CD4-positive, alpha-beta memory T cell (primary cell): ENCODE data around the gene CPVL. TPM values are rescaled to one million over a fixed set of nuclear protein-coding genes. Genes with fewer than 3 reads are reported as not detected.

Experiments used
- CTCF ChIA-PET: fragments of 350-600 bp; sonication (Branson Sonifier 250); formaldehyde crosslinking; loops from one replicate; lab custom pipeline; 2021; ENCODE audit warnings: inconsistent platforms; ENCODE audit not compliant: partially characterized antibody; lab: Charles Lee
- POLR2A ChIA-PET: fragments of 350-600 bp; sonication (Branson Sonifier 250); formaldehyde crosslinking; loops from one replicate; lab custom pipeline; 2021; ENCODE audit not compliant: partially characterized antibody; lab: Charles Lee
- DNase-seq, 5 donors: peaks; one replicate each; pipeline versions ENCODE4 v3.0.0 to v3.0.0-alpha.2; 2020 to 2022; ENCODE audit warnings: mixed read lengths in 1 of 5
- H3K27ac ChIP-seq: one replicate; pipeline ENCODE4 v1.7.0; 2013; ENCODE audit warnings: low read depth, low read length
- H3K27me3 ChIP-seq: 2 replicates; pipeline ENCODE4 v1.7.0; 2013; ENCODE audit warnings: mild to moderate bottlenecking, low read length, moderate library complexity; ENCODE audit not compliant: insufficient read depth
- H3K36me3 ChIP-seq: 2 replicates; pipeline ENCODE4 v1.7.0; 2013; ENCODE audit warnings: mild to moderate bottlenecking, low read length, moderate library complexity; ENCODE audit not compliant: insufficient read depth
- H3K4me1 ChIP-seq: 2 replicates; pipeline ENCODE4 v1.7.0; 2013; ENCODE audit warnings: mild to moderate bottlenecking, low read length, moderate library complexity; ENCODE audit not compliant: insufficient read depth
- H3K4me3 ChIP-seq, 2 donors: one replicate each; pipeline ENCODE4 v1.7.0; 2013; ENCODE audit warnings: low read length in 2 of 2, mild to moderate bottlenecking in 1 of 2
- H3K9me3 ChIP-seq, 2 donors: one replicate each; pipeline ENCODE4 v1.7.0; 2013; ENCODE audit warnings: low read length in 2 of 2, control low read depth in 1 of 2; ENCODE audit not compliant: control insufficient read depth in 1 of 2
- H3K27ac Mint-ChIP-seq, 7 donors: one replicate each; pipeline ENCODE4 v1.8.0; 2020 to 2021; ENCODE audit warnings: mixed read lengths in 7 of 7, mild to moderate bottlenecking in 6 of 7, inconsistent platforms in 3 of 7, moderate library complexity in 3 of 7
- H3K27me3 Mint-ChIP-seq, 2 donors: one replicate each; pipeline ENCODE4 v1.8.0; 2020 to 2021; ENCODE audit warnings: mixed read lengths in 2 of 2
- H3K36me3 Mint-ChIP-seq, 2 donors: one replicate each; pipeline ENCODE4 v1.8.0; 2020 to 2021; ENCODE audit warnings: mixed read lengths in 2 of 2, inconsistent platforms in 1 of 2, mild to moderate bottlenecking in 1 of 2
- H3K4me1 Mint-ChIP-seq, 4 donors: one replicate each; pipeline ENCODE4 v1.8.0; 2020 to 2021; ENCODE audit warnings: mixed read lengths in 4 of 4, mild to moderate bottlenecking in 1 of 4
- H3K4me3 Mint-ChIP-seq, 8 donors: one replicate each; pipeline ENCODE4 v1.8.0; 2020 to 2021; ENCODE audit warnings: mixed read lengths in 8 of 8, mild to moderate bottlenecking in 7 of 8, moderate library complexity in 6 of 8, inconsistent platforms in 3 of 8
- H3K9me3 Mint-ChIP-seq, 8 donors: one replicate each; pipeline ENCODE4 v1.8.0; 2020 to 2021; ENCODE audit warnings: mixed read lengths in 8 of 8, mild to moderate bottlenecking in 5 of 8, inconsistent platforms in 3 of 8, moderate library complexity in 1 of 8
- intact Hi-C: fragments of 100-400 bp; cut with micrococcal nuclease; formaldehyde crosslinking; loops from one replicate; pipeline ENCODE4 v1.15.1; 2023
- polyA plus RNA-seq, 2 donors: library from polyadenylated mRNA; unstranded; fragments of 300-500 nt; fragmentation: Illumina TruSeq; gene quantifications; one replicate each; pipeline ENCODE4 v1.2.3, GENCODE V29; 2021
- total RNA-seq, 2 experiments: library from RNA; stranded (reverse); gene quantifications; one replicate each; pipeline ENCODE4 v1.2.3, GENCODE V29; 2021

CPVL gene
- total and polyA plus RNA-seq, 4 experiments from 2014 or later, result 0.61 to 1.6 (median 1.3) TPM; not detected in 1

GRCh38 chr7:29046978-29047377 lies 99.4 kb downstream of the CPVL start:
- Histone ChIP-seq H3K4me3 (no peak overlapping the region), H3K27ac (no peak overlapping the region), H3K4me1 (no peaks in the 10 kb centered on the region), H3K9me3 (no peaks in the 10 kb centered on the region), H3K36me3 (no peaks in the 10 kb centered on the region), H3K27me3 (no peaks in the 10 kb centered on the region)
- H3K27me3 Mint-ChIP-seq, result peaks cover 6 to 8% of the 10 kb centered on the region in 2 donors
- H3K9me3 Mint-ChIP-seq, result peaks cover 2 to 10% (median 5%) of the 10 kb centered on the region in 8 donors
- intact Hi-C loops, result no loop called here
- peak overlapping the region in 1 of 7 donors; percentile 64 for H3K27ac Mint-ChIP-seq
- no peaks in the 10 kb centered on the region for H3K36me3 Mint-ChIP-seq
- CTCF ChIA-PET, result no interaction called here
- H3K4me3 Mint-ChIP-seq, result no peak overlapping the region
- no peaks in the 10 kb centered on the region for H3K4me1 Mint-ChIP-seq
- POLR2A ChIA-PET, result no interaction called here
- DNase-seq, result no peak

GRCh38 chr7:29045258-29046086 lies 100.9 kb downstream of the CPVL start:
- peaks cover 0 to 7% (median 5%) of the 10 kb centered on the region in 8 donors for H3K9me3 Mint-ChIP-seq
- Histone ChIP-seq H3K27me3 (no peaks in the 10 kb centered on the region), H3K4me3 (no peak overlapping the region), H3K9me3 (no peaks in the 10 kb centered on the region), H3K27ac (no peak overlapping the region), H3K36me3 (no peaks in the 10 kb centered on the region), H3K4me1 (no peaks in the 10 kb centered on the region)
- no peaks in the 10 kb centered on the region for H3K36me3 Mint-ChIP-seq
- POLR2A ChIA-PET, result no interaction called here
- no peak overlapping the region for H3K27ac Mint-ChIP-seq
- CTCF ChIA-PET, result no interaction called here
- H3K4me3 Mint-ChIP-seq, result no peak overlapping the region
- intact Hi-C loops, result no loop called here
- peaks cover 7 to 10% of the 10 kb centered on the region in 2 donors for H3K27me3 Mint-ChIP-seq
- no peaks in the 10 kb centered on the region for H3K4me1 Mint-ChIP-seq
- no peak for DNase-seq

GRCh38 chr7:29044554-29044953 lies 101.8 kb downstream of the CPVL start:
- Histone ChIP-seq H3K9me3 (no peaks in the 10 kb centered on the region), H3K4me3 (no peak overlapping the region), H3K4me1 (no peaks in the 10 kb centered on the region), H3K27ac (no peak overlapping the region), H3K27me3 (no peaks in the 10 kb centered on the region), H3K36me3 (no peaks in the 10 kb centered on the region)
- no peaks in the 10 kb centered on the region for H3K36me3 Mint-ChIP-seq
- no peak overlapping the region for H3K4me3 Mint-ChIP-seq
- intact Hi-C loops, result no loop called here
- no peak overlapping the region for H3K27ac Mint-ChIP-seq
- no peak for DNase-seq
- no peaks in the 10 kb centered on the region for H3K4me1 Mint-ChIP-seq
- ChIA-PET CTCF (no interaction called here), POLR2A (interaction anchor here (0.6 kb wide), 1 partner anchor 214 kb away, joined by 3 read pairs; no protein-coding TSS in a partner anchor)
- H3K27me3 Mint-ChIP-seq, result peaks cover 7 to 10% of the 10 kb centered on the region in 2 donors
- peaks cover 0 to 7% (median 5%) of the 10 kb centered on the region in 8 donors for H3K9me3 Mint-ChIP-seq

- Mint-ChIP-seq H3K4me1 (no peaks in the 10 kb centered on the region), H3K27ac (no peak overlapping the region), H3K27me3 (peaks cover 4 to 10% of the 10 kb centered on the region in 2 donors), H3K4me3 (no peak overlapping the region), H3K9me3 (peaks cover 0 to 7% (median 3%) of the 10 kb centered on the region in 8 donors), H3K36me3 (no peaks in the 10 kb centered on the region)
- Histone ChIP-seq H3K4me3 (no peak overlapping the region), H3K27ac (no peak overlapping the region), H3K36me3 (no peaks in the 10 kb centered on the region), H3K9me3 (no peaks in the 10 kb centered on the region), H3K4me1 (no peaks in the 10 kb centered on the region), H3K27me3 (no peaks in the 10 kb centered on the region)
- intact Hi-C loops, result no loop called here
- ChIA-PET CTCF (no interaction called here), POLR2A (no interaction called here)
- no peak for DNase-seq
Measured at GRCh38 chr7:29043576-29043975, 102.8 kb downstream of the CPVL start.

GRCh38 chr7:29042824-29043231 lies 103.5 kb downstream of the CPVL start:
- Histone ChIP-seq H3K27me3 (no peaks in the 10 kb centered on the region), H3K36me3 (no peaks in the 10 kb centered on the region), H3K4me1 (no peaks in the 10 kb centered on the region), H3K27ac (no peak overlapping the region), H3K4me3 (no peak overlapping the region), H3K9me3 (no peaks in the 10 kb centered on the region)
- no peak for DNase-seq
- Mint-ChIP-seq H3K9me3 (peaks cover 0 to 6% (median 3%) of the 10 kb centered on the region in 8 donors), H3K4me3 (no peak overlapping the region), H3K27me3 (peaks cover 4 to 10% of the 10 kb centered on the region in 2 donors), H3K36me3 (no peaks in the 10 kb centered on the region), H3K4me1 (no peaks in the 10 kb centered on the region), H3K27ac (no peak overlapping the region)
- ChIA-PET POLR2A (no interaction called here), CTCF (no interaction called here)
- intact Hi-C loops, result no loop called here

- Histone ChIP-seq H3K9me3 (no peaks in the 10 kb centered on the region), H3K27ac (no peak overlapping the region), H3K36me3 (no peaks in the 10 kb centered on the region), H3K4me3 (no peak overlapping the region), H3K4me1 (no peaks in the 10 kb centered on the region), H3K27me3 (no peaks in the 10 kb centered on the region)
- Mint-ChIP-seq H3K36me3 (no peaks in the 10 kb centered on the region), H3K27ac (no peak overlapping the region), H3K4me3 (no peak overlapping the region), H3K4me1 (no peaks in the 10 kb centered on the region), H3K27me3 (peaks cover 4 to 10% of the 10 kb centered on the region in 2 donors), H3K9me3 (peaks cover 0 to 5% (median 1%) of the 10 kb centered on the region in 8 donors)
- DNase-seq, result no peak
- POLR2A ChIA-PET, result no interaction called here
- CTCF ChIA-PET, result no interaction called here
- intact Hi-C loops, result no loop called here
Measured at GRCh38 chr7:29041991-29042390, 104.3 kb downstream of the CPVL start.

GRCh38 chr7:29040579-29040925 lies 105.8 kb downstream of the CPVL start:
- Mint-ChIP-seq H3K4me3 (no peak overlapping the region), H3K27ac (no peak overlapping the region), H3K36me3 (no peaks in the 10 kb centered on the region), H3K9me3 (peaks cover 0 to 4% (median under 1%) of the 10 kb centered on the region in 8 donors), H3K4me1 (no peaks in the 10 kb centered on the region), H3K27me3 (peaks cover 3 to 10% of the 10 kb centered on the region in 2 donors)
- Histone ChIP-seq H3K27me3 (no peaks in the 10 kb centered on the region), H3K4me3 (no peak overlapping the region), H3K9me3 (no peaks in the 10 kb centered on the region), H3K4me1 (no peaks in the 10 kb centered on the region), H3K36me3 (no peaks in the 10 kb centered on the region), H3K27ac (no peak overlapping the region)
- ChIA-PET CTCF (no interaction called here), POLR2A (no interaction called here)
- no peak for DNase-seq
- intact Hi-C loops, result no loop called here
